ENCODE data around the gene SRRM1. TPM values are rescaled to one million over a fixed set of nuclear protein-coding genes. Genes with fewer than 3 reads are reported as not detected.

SRRM1 gene
- total and polyA plus RNA-seq, 2 of the 8 experiments (the other 6 are each of a cell fraction or from before 2014, with no cell fraction given): 77.1 to 255 TPM

DNA sequence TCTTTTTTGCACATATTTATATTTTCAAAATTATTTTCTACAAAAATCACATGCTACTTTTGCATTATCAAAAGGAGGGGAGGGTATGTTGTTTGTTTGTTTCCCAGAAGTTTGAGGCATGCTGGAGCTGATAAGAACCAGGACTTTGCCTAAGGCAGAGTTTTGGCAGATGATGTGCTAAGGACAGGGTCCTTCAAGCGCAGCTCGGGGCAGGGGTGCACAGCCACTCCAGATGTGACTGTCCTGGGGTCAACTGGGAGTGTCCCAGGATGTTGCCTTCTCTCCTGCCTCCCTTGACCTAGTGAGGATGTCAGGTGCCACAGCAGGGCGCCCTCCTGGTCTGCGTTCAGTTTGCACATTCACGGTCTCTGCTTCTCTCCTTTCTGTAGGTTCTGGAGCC is 42.6 kb upstream of the SRRM1 start:
- Histone ChIP-seq H3K14ac (ENCODE audit: insufficient read length) (no peak overlapping the region), H3K9me3 (ENCODE audit: insufficient read depth in 2 of 2, low read depth in 1 of 2, low read length in 1 of 2) (no peaks in the 10 kb centered on the region), H4K5ac (ENCODE audit: insufficient read length, low read depth, low read length) (no peak overlapping the region), H2AFZ (ENCODE audit: low read length) (no peak overlapping the region), H3K4me2 (ENCODE audit: insufficient read depth in 1 of 2, low read depth in 2 of 2, low read length in 2 of 2) (no peak overlapping the region), H2AK5ac (ENCODE audit: low read depth, low read length) (0 out of 2 replicates have a peak overlapping the region, but pooled peaks have one; percentile 39), H3K23ac (ENCODE audit: insufficient read length) (no peak overlapping the region), H4K91ac (replicated peaks; ENCODE audit: insufficient read length, low read length) (no peak overlapping the region), H3K36me3 (ENCODE audit: control insufficient read depth in 2 of 4, insufficient read depth in 4 of 4, low read length in 3 of 4) (no peaks in the 10 kb centered on the region), H2BK120ac (replicated peaks; ENCODE audit: low read depth, low read length) (no peak overlapping the region), H2BK5ac (ENCODE audit: low read depth, low read length) (no peak overlapping the region), H2BK15ac (ENCODE audit: low read length) (no peak overlapping the region), H3K56ac (replicated peaks; ENCODE audit: insufficient read length, low read depth, low read length) (no peak overlapping the region), H3K4me1 (replicated peaks in 1 of 4; ENCODE audit: control insufficient read depth in 3 of 4, insufficient read depth in 4 of 4, low read length in 3 of 4) (no peaks in the 10 kb centered on the region), H3K18ac (ENCODE audit: extremely low read depth, low read length) (no peak overlapping the region), H3K27me3 (replicated peaks in 1 of 4; ENCODE audit: control insufficient read depth in 3 of 4, extremely low read depth in 1 of 4, insufficient read depth in 3 of 4, low read length in 3 of 4) (no peaks in the 10 kb centered on the region), H2BK12ac (ENCODE audit: low read depth, low read length) (no peak overlapping the region), H3K23me2 (ENCODE audit: low read depth, low read length) (no peaks in the 10 kb centered on the region), H2BK20ac (ENCODE audit: low read length) (no peak overlapping the region), H3K9ac (replicated peaks in 1 of 4; ENCODE audit: extremely low read depth in 1 of 4, low read depth in 3 of 4, low read length in 3 of 4) (no peak overlapping the region), H3K4me3 (ENCODE audit: extremely low read depth in 1 of 4, insufficient read depth in 2 of 4, low read depth in 3 of 4, low read length in 4 of 4) (no peak overlapping the region), H4K8ac (ENCODE audit: extremely low read depth, insufficient read depth, low read length) (no peak overlapping the region; the same call in 1 of the 2 replicates), H3K4ac (replicated peaks; ENCODE audit: insufficient read length, low read depth, low read length) (no peak overlapping the region), H3K27ac (ENCODE audit: low read depth, low read length) (no peak overlapping the region), H3K79me1 (ENCODE audit: low read depth, low read length) (no peaks in the 10 kb centered on the region), H4K20me1 (replicated peaks in 1 of 2; ENCODE audit: control insufficient read depth in 1 of 2, insufficient read depth in 2 of 2, low read length in 2 of 2) (no peaks in the 10 kb centered on the region), H3K79me2 (ENCODE audit: control insufficient read depth in 1 of 2, insufficient read depth in 2 of 2, low read length in 2 of 2) (no peaks in the 10 kb centered on the region)
- POLR2A ChIA-PET (ENCODE audit: partially characterized antibody): no interaction called here
- CTCF ChIA-PET (ENCODE audit: partially characterized antibody): interaction anchor here (2.4 to 5.7 kb wide), 3 partner anchors 9 to 13 kb away, joined by 9 to 41 read pairs (median 20); no protein-coding TSS in a partner anchor
- no peak for DNase-seq (ENCODE audit: low read depth in 1 of 2, low spot score in 2 of 2)
- no peak for TF ChIP-seq BRCA1 (IDR thresholded peaks at IDR 0.05; ENCODE audit: low read depth, low read length)
- TF ChIP-seq SIN3A (conservative IDR thresholded peaks at IDR 0.05 in 1 of 2, IDR thresholded peaks at IDR 0.05 in 1 of 2; ENCODE audit: low read depth in 1 of 2, low read length in 2 of 2): no peak
- TF ChIP-seq TEAD4 (IDR thresholded peaks at IDR 0.05; ENCODE audit: low read depth, low read length): no peak
- TF ChIP-seq CEBPB (IDR thresholded peaks at IDR 0.05; ENCODE audit: low read depth, low read length): no peak
- no peak for TF ChIP-seq EGR1 (IDR thresholded peaks at IDR 0.05; ENCODE audit: borderline replicate concordance, low read depth, low read length)
- no peak for TF ChIP-seq TBP (IDR thresholded peaks at IDR 0.05; ENCODE audit: low read depth, low read length)
- no peak for TF ChIP-seq TAF1 (IDR thresholded peaks at IDR 0.05; ENCODE audit: low read depth, low read length)
- TF ChIP-seq RXRA (IDR thresholded peaks at IDR 0.05; ENCODE audit: insufficient read depth, low read depth, low read length): no peak
- TF ChIP-seq FOSL1 (IDR thresholded peaks at IDR 0.05; ENCODE audit: insufficient read depth, low read depth, low read length): no peak
- no peak for TF ChIP-seq ZNF274 (IDR thresholded peaks at IDR 0.05; ENCODE audit: borderline replicate concordance, extremely low read depth, low read length)
- TF ChIP-seq MAFK (IDR thresholded peaks at IDR 0.05; ENCODE audit: low read depth, low read length): no peak
- TF ChIP-seq BACH1 (IDR thresholded peaks at IDR 0.05; ENCODE audit: low read length): no peak
- TF ChIP-seq CBX5 (IDR thresholded peaks at IDR 0.05; ENCODE audit: low read depth, low read length): no peak
- TF ChIP-seq SP2 (IDR thresholded peaks at IDR 0.05; ENCODE audit: low read length): no peak
- no peak for TF ChIP-seq RNF2 (IDR thresholded peaks at IDR 0.05; ENCODE audit: borderline replicate concordance, low read depth, low read length, missing control alignments, poor library complexity, severe bottlenecking)
- no peak for TF ChIP-seq TCF12 (IDR thresholded peaks at IDR 0.05; ENCODE audit: low read depth, low read length)
- WGBS, 2 experiments (ENCODE audit: extremely low coverage in 1 of 2, insufficient coverage in 1 of 2, insufficient read length in 1 of 2, insufficient replicate concordance in 2 of 2, low coverage in 1 of 2, low lambda C conversion rate in 2 of 2, missing lambda C conversion rate in 1 of 2): 86% methylated on average over 5 of the region's 5 CpGs; no CpG with 5 or more reads in 1 of the 2 experiments
- no peak for FAIRE-seq

Measured in H1 (cell line).